Esophagus muscularis mucosa (tissue), 4 donors: ENCODE data around the gene MTCH1. TPM values are rescaled to one million over a fixed set of nuclear protein-coding genes. Genes with fewer than 3 reads are reported as not detected.

Experiments
- DNase-seq: peaks from one replicate; pipeline ENCODE4 v3.0.0-alpha.2; 2017; ENCODE audit errors: extremely low spot score
- H3K27ac ChIP-seq, 4 donors: fragments of 200-600 bp; sonication (generic); replicated peaks in 1 of 4; 1 replicate in 3 of 4; 2 replicates in 1 of 4; pipeline ENCODE4 v1.5.1; 2016 to 2019; ENCODE audit warnings: mild to moderate bottlenecking in 1 of 4
- H3K27me3 ChIP-seq, 4 donors: fragments of 200-600 bp; sonication (generic); one replicate each; pipeline versions ENCODE4 v1.5.1 to v1.6.0; 2016 to 2019
- H3K36me3 ChIP-seq, 4 donors: fragments of 200-600 bp; sonication (generic); one replicate each; pipeline ENCODE4 v1.5.1; 2016 to 2019
- H3K4me1 ChIP-seq, 4 donors: fragments of 200-600 bp; sonication (generic); one replicate each; pipeline ENCODE4 v1.5.1; 2016 to 2019
- H3K4me3 ChIP-seq, 4 donors: fragments of 200-600 bp; sonication (generic); 1 replicate in 2 of 4; 2 replicates in 2 of 4; pipeline ENCODE4 v1.5.1; 2016 to 2019; ENCODE audit warnings: mild to moderate bottlenecking in 4 of 4, moderate library complexity in 1 of 4
- H3K9me3 ChIP-seq, 4 donors: fragments of 200-600 bp; sonication (generic); 1 replicate in 3 of 4; 2 replicates in 1 of 4; pipeline ENCODE4 v1.5.1; 2016 to 2019
- EP300 ChIP-seq: sonication (generic); formaldehyde crosslinking; IDR thresholded peaks from one replicate; pipeline ENCODE4 v1.6.1; 2017; ENCODE audit warnings: antibody characterized with exemption
- POLR2A ChIP-seq: fragments of 450-650 bp; IDR thresholded peaks from one replicate; pipeline ENCODE4 v1.6.1; 2017; ENCODE audit warnings: antibody characterized with exemption, moderate library complexity, mild to moderate bottlenecking, low read depth
- POLR2AphosphoS5 ChIP-seq, 2 donors: sonication (generic); formaldehyde crosslinking; IDR thresholded peaks; one replicate each; pipeline ENCODE4 v1.6.1; 2017; ENCODE audit warnings: antibody characterized with exemption in 2 of 2
- WGBS: methylation state at CpG from one replicate; pipeline ENCODE4 v1.1.5; 2018; 5-methylcytosine and 5-hydroxymethylcytosine counted together
- intact Hi-C: fragments of 100-400 bp; cut with DNase I; formaldehyde crosslinking; loops from one replicate; pipeline ENCODE4 v1.15.1; 2023
- total RNA-seq, 4 donors: library from RNA; depleted of rRNA; stranded (reverse); fragments of >200 nt; gene quantifications; one replicate each; pipeline versions ENCODE4 v1.1.0 to v1.2.1, GENCODE V29; 2016
- TF ChIP-seq, protein P1 (sequence below), 3 experiments: fragments of 200-600 bp in 2 of 3; fragments of 450-650 bp in 1 of 3; sonication (generic) in 2 of 3; IDR thresholded peaks; one replicate each; pipeline ENCODE4 v1.5.1; 2017 to 2019; ENCODE audit warnings: antibody characterized with exemption in 3 of 3, mild to moderate bottlenecking in 2 of 3, moderate library complexity in 1 of 3

MTCH1 gene
- total RNA-seq, 4 donors from 2014 or later: 205 to 258 (median 232) TPM

DNA sequence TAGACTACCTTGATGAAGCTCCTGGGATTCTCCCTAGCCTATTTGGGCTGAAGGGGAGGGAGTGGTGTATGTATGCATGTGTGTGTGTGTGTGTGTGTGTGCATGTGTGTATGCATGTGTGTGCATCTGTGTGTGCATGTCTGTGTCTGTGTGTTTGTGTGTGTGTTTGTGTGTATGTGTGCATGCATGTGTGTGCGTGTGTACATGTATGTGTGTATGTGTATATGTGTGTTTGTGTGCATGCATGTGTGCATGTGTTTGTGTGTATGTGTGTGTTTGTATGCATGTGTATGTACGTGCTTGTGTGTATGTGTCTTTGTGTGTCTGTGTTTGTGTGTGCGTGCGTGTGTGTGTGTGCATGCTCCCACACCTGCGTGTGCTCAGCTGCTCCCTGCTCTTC is 34.8 kb upstream of the MTCH1 start:
- TF ChIP-seq POLR2A (no peak), EP300 (no peak), POLR2AphosphoS5 (IDR thresholded peaks at IDR 0.05) (no peak)
- TF ChIP-seq, protein P1, sequence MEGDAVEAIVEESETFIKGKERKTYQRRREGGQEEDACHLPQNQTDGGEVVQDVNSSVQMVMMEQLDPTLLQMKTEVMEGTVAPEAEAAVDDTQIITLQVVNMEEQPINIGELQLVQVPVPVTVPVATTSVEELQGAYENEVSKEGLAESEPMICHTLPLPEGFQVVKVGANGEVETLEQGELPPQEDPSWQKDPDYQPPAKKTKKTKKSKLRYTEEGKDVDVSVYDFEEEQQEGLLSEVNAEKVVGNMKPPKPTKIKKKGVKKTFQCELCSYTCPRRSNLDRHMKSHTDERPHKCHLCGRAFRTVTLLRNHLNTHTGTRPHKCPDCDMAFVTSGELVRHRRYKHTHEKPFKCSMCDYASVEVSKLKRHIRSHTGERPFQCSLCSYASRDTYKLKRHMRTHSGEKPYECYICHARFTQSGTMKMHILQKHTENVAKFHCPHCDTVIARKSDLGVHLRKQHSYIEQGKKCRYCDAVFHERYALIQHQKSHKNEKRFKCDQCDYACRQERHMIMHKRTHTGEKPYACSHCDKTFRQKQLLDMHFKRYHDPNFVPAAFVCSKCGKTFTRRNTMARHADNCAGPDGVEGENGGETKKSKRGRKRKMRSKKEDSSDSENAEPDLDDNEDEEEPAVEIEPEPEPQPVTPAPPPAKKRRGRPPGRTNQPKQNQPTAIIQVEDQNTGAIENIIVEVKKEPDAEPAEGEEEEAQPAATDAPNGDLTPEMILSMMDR (IDR thresholded peaks at IDR 0.05): no peak
- Histone ChIP-seq H3K9me3 (no peaks in the 10 kb centered on the region), H3K27me3 (no peaks in the 10 kb centered on the region), H3K27ac (no peak overlapping the region), H3K4me1 (peaks cover 13 to 31% (median 23%) of the 10 kb centered on the region in 4 donors), H3K4me3 (no peak overlapping the region), H3K36me3 (no peaks in the 10 kb centered on the region)
- no peak for DNase-seq
- intact Hi-C loops: loop anchor here (2.0 kb wide), 1 partner anchor 190 kb away; no protein-coding TSS in a partner anchor
- 88% methylated on average over 5 of the region's 5 CpGs for WGBS

DNA sequence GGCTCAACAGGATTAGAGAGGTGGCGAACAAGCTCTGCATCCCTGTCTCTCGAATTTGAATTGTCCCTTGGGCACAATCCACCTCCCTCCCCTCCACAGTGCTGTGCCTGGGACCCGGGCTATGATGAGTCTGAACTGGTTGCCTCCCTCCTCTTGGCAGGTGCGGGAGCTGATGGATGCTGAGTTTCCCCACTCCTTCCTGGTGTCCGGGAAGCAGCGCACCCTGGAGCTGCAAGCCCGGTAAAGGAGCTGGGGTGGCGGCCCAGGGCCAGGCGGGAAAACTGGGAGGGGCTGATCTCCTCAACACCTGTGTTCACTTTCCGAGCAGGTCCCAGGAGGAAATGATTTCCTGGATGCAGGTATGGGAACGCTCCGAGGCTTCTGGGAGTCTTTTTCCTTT is 34.4 kb upstream of the MTCH1 start:
- H3K36me3 ChIP-seq: no peaks in the 10 kb centered on the region
- H3K27me3 ChIP-seq: no peaks in the 10 kb centered on the region
- WGBS: 77% methylated on average over 11 of the region's 12 CpGs
- intact Hi-C loops: loop anchor here (2.0 kb wide), 1 partner anchor 190 kb away; no protein-coding TSS in a partner anchor
- DNase-seq: no peak
- peaks cover 13 to 31% (median 23%) of the 10 kb centered on the region in 4 donors for H3K4me1 ChIP-seq
- TF ChIP-seq EP300 (no peak), POLR2A (no peak), POLR2AphosphoS5 (IDR thresholded peaks at IDR 0.05) (no peak)
- TF ChIP-seq, protein P1 (IDR thresholded peaks at IDR 0.05): no peak
- H3K9me3 ChIP-seq: no peaks in the 10 kb centered on the region
- no peak overlapping the region for H3K4me3 ChIP-seq
- H3K27ac ChIP-seq: peak overlapping the region in 2 of 4 donors; percentile 66 to 72

DNA sequence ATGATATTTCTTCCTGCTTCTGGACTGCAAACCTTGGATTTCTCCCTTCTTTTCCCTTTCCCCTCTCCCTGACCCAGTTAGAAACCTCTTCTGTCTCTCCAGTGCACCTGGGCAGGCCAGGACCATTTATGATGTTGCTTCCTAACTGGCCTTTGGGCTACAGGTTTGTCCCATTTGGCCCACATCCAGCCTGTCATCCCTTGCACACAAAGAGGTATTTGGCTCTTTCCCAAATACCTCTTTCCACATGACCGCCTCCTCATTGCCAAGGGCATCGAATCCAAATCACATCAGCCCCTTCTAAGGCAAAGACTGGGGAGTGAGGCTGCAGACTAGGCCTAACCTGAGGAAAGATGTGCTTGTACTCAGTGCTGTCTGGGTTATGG is 33.1 kb upstream of the MTCH1 start:
- H3K36me3 ChIP-seq: peaks cover 0 to 5% (median 0%) of the 10 kb centered on the region in 4 donors
- no peak for DNase-seq
- no peaks in the 10 kb centered on the region for H3K9me3 ChIP-seq
- H3K27ac ChIP-seq: peak overlapping the region; percentile 61 to 73 (median 69)
- peak; percentile 55 to 69 for TF ChIP-seq POLR2AphosphoS5 (IDR thresholded peaks at IDR 0.05)
- TF ChIP-seq POLR2A: no peak
- H3K4me3 ChIP-seq: no peak overlapping the region
- intact Hi-C loops: loop anchor here (5.0 kb wide), 3 partner anchors 42 to 252 kb away; partner anchors contain the start of gene C6orf89
- no peaks in the 10 kb centered on the region for H3K27me3 ChIP-seq
- WGBS: 36% methylated on average over 2 of the region's 2 CpGs
- H3K4me1 ChIP-seq: peaks cover 13 to 27% (median 23%) of the 10 kb centered on the region in 4 donors

DNA sequence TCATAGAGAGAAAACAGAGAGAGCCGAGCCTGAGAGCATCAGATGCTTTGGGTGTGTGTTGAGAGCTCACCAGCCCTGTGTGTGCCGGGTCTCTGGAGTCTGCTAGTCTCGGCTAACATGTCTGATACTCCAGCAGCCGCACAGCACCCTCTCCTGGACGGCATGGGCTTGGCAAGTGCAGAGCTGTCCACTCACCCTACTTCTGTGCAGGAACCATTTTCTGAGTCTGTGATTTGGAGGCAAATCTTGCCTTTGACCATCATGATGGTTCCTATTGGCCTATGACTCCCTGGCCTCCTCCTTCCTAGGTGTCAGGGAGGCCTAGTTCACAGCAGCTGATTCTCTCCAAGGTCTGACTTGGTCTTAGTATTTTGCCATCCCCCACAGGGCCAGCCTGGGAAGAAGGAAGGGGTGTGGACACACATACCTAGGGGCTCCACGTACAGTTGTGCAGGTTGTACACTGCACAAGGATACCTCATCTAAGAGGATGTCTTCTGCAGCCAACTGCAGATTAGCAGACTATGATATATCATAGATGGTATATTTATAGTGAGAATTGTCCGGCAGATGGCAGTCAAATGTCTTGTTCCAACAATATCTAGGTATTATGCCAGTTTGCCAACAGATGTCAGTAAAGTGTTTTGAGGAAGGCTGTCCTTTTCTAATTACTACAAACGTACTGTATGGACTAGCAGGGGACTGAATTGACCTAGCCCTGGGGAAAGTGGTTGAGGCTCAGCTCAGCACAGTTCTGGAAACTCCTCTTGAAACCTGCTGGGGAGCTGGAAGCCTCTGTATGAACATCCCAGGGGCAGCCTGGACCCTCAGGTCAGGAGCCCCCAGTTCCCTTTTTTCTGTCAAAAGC is 32.4 kb upstream of the MTCH1 start:
- WGBS: 3% methylated on average over 8 of the region's 8 CpGs
- Histone ChIP-seq H3K36me3 (peaks cover 0 to 5% (median 0%) of the 10 kb centered on the region in 4 donors), H3K4me1 (peaks cover 13 to 27% (median 23%) of the 10 kb centered on the region in 4 donors), H3K27ac (peak overlapping the region; percentile 61 to 73 (median 69)), H3K9me3 (no peaks in the 10 kb centered on the region), H3K27me3 (no peaks in the 10 kb centered on the region), H3K4me3 (no peak overlapping the region)
- TF ChIP-seq POLR2AphosphoS5 (IDR thresholded peaks at IDR 0.05) (peak; percentile 59 to 72), POLR2A (no peak)
- TF ChIP-seq, protein P1 (IDR thresholded peaks at IDR 0.05): peak; percentile 86 to 97 (median 90)
- intact Hi-C loops: loop anchor here (5.0 kb wide), 3 partner anchors 41 to 251 kb away; partner anchors contain the start of gene C6orf89
- DNase-seq: peak; percentile 96

DNA sequence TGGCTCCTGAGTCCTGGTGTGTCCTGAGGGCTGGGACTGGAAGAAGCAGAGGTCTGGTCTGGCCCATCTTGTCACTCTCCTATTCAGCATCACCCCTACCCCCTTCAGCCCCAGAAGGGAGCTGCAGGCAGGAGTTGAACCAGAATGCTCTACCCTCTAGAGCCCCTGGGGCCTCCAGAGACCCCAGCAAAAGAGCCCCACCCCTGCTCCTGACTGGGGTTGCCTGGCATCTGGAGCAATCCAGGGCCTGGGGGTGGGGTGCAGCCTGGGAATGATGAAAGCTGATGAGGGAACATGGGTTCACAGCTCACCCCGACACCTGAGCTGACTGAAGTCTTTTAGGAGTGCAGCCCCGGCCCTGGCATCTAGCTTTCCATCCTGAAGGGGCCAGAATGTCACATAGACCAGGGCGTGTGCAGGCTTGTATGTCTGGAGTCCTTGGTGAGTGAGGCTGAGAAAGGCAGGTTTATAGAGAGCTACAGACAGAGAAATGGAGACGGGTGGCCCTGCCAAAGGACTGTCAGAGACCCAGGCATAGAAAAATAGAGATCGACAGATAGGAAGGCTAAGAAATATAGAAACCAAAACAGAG is 31.7 kb upstream of the MTCH1 start:
- peaks cover 13 to 27% (median 23%) of the 10 kb centered on the region in 4 donors for H3K4me1 ChIP-seq
- TF ChIP-seq EP300 (no peak), POLR2AphosphoS5 (IDR thresholded peaks at IDR 0.05) (no peak), POLR2A (no peak)
- TF ChIP-seq, protein P1 (IDR thresholded peaks at IDR 0.05): no peak
- 42% methylated on average over 5 of the region's 5 CpGs for WGBS
- no peaks in the 10 kb centered on the region for H3K27me3 ChIP-seq
- DNase-seq: no peak
- peak overlapping the region; percentile 47 to 73 (median 69) for H3K27ac ChIP-seq
- intact Hi-C loops: loop anchor here (5.0 kb wide), 3 partner anchors 40 to 250 kb away; partner anchors contain the start of gene C6orf89
- H3K9me3 ChIP-seq: no peaks in the 10 kb centered on the region
- H3K36me3 ChIP-seq: peaks cover 0 to 5% (median 0%) of the 10 kb centered on the region in 4 donors
- H3K4me3 ChIP-seq: no peak overlapping the region
